Esophagus muscularis mucosa (tissue), 4 donors: ENCODE data around the gene TMX1.

Experiments used
- CTCF ChIP-seq, 3 experiments: fragments of 200-600 bp in 2 of 3; fragments of 450-650 bp in 1 of 3; sonication (generic) in 2 of 3; IDR thresholded peaks; one replicate each; pipeline ENCODE4 v1.5.1; 2017 to 2019; ENCODE audit warnings: antibody characterized with exemption in 3 of 3, mild to moderate bottlenecking in 2 of 3, moderate library complexity in 1 of 3
- EP300 ChIP-seq: sonication (generic); formaldehyde crosslinking; IDR thresholded peaks from one replicate; pipeline ENCODE4 v1.6.1; 2017; ENCODE audit warnings: antibody characterized with exemption
- POLR2A ChIP-seq: fragments of 450-650 bp; IDR thresholded peaks from one replicate; pipeline ENCODE4 v1.6.1; 2017; ENCODE audit warnings: antibody characterized with exemption, moderate library complexity, mild to moderate bottlenecking, low read depth
- POLR2AphosphoS5 ChIP-seq, 2 donors: sonication (generic); formaldehyde crosslinking; IDR thresholded peaks; one replicate each; pipeline ENCODE4 v1.6.1; 2017; ENCODE audit warnings: antibody characterized with exemption in 2 of 2

GRCh38 chr14:51224551-51224950, 15.5 kb upstream of the TMX1 start:
- TF ChIP-seq EP300 (no peak), CTCF (IDR thresholded peaks at IDR 0.05) (no peak), POLR2A (no peak), POLR2AphosphoS5 (IDR thresholded peaks at IDR 0.05) (no peak)
